Keratinocyte (primary cell): ENCODE measurements around the gene SBNO1. TPM values are rescaled to one million over a fixed set of nuclear protein-coding genes. Genes with fewer than 3 reads are reported as not detected.
A peak's percentile ranks its signal among the peaks of the same experiment; 100 is the strongest.

Experiments
- DNase-seq: peaks from one replicate; pipeline ENCODE4 v3.0.0-alpha.2; 2011; ENCODE audit warnings: low read depth, missing footprints, low spot score
- FAIRE-seq: peaks from 2 replicates; lab custom pipeline; 2011; peaks lifted over from hg19 to GRCh38; lab: Jason Lieb, UNC
- H2AFZ ChIP-seq: 2 replicates; pipeline ENCODE4 v1.6.0; 2012; ENCODE audit warnings: low read length, control low read depth, inconsistent platforms; ENCODE audit not compliant: control insufficient read depth
- H3K27ac ChIP-seq: 2 replicates; pipeline ENCODE4 v1.5.1; 2011; ENCODE audit warnings: low read length; ENCODE audit not compliant: control insufficient read depth, insufficient read depth
- H3K27me3 ChIP-seq: 3 replicates; pipeline ENCODE4 v1.6.0; 2011; ENCODE audit warnings: low read length; ENCODE audit not compliant: control insufficient read depth, insufficient read depth; ENCODE audit errors: extremely low read depth
- H3K36me3 ChIP-seq, 2 experiments: 2 replicates in 1 of 2; 3 replicates in 1 of 2; pipeline ENCODE4 v1.5.1; 2011; ENCODE audit warnings: low read length in 2 of 2, mild to moderate bottlenecking in 1 of 2; ENCODE audit not compliant: control insufficient read depth in 2 of 2, insufficient read depth in 2 of 2; ENCODE audit errors: extremely low read depth in 1 of 2
- H3K4me1 ChIP-seq: 3 replicates; pipeline ENCODE4 v1.5.1; 2011; ENCODE audit warnings: low read length; ENCODE audit not compliant: control insufficient read depth, insufficient read depth; ENCODE audit errors: extremely low read depth
- H3K4me2 ChIP-seq: 3 replicates; pipeline ENCODE4 v1.6.0; 2011; ENCODE audit warnings: low read depth, low read length; ENCODE audit not compliant: control insufficient read depth, insufficient read depth; ENCODE audit errors: extremely low read depth
- H3K4me3 ChIP-seq, 3 experiments: fragments of 200-600 bp in 1 of 3; sonication (generic) in 1 of 3; 2 replicates in 2 of 3; 3 replicates in 1 of 3; pipeline ENCODE4 v1.5.1; 2011 to 2016; ENCODE audit warnings: low read length in 3 of 3, mild to moderate bottlenecking in 3 of 3, control low read depth in 2 of 3, inconsistent platforms in 1 of 3, low read depth in 1 of 3, mixed read lengths in 1 of 3, mixed run types in 1 of 3, moderate library complexity in 1 of 3; ENCODE audit not compliant: control insufficient read depth in 2 of 3, insufficient read depth in 2 of 3; ENCODE audit errors: extremely low read depth in 1 of 3
- H3K79me2 ChIP-seq: 2 replicates; pipeline ENCODE4 v1.6.0; 2012; ENCODE audit warnings: low read length; ENCODE audit not compliant: control insufficient read depth, insufficient read depth
- H3K9ac ChIP-seq: 3 replicates; pipeline ENCODE4 v1.6.0; 2011; ENCODE audit warnings: low read length; ENCODE audit not compliant: control insufficient read depth, insufficient read depth; ENCODE audit errors: extremely low read depth
- H3K9me1 ChIP-seq: 3 replicates; pipeline ENCODE4 v1.6.0; 2011; ENCODE audit warnings: low read length; ENCODE audit not compliant: control insufficient read depth, insufficient read depth; ENCODE audit errors: extremely low read depth
- H3K9me3 ChIP-seq: 2 replicates; pipeline ENCODE4 v1.5.1; 2012; ENCODE audit warnings: low read depth, low read length; ENCODE audit not compliant: control insufficient read depth
- H4K20me1 ChIP-seq: 3 replicates; pipeline ENCODE4 v1.6.0; 2011; ENCODE audit warnings: low read length; ENCODE audit not compliant: control insufficient read depth, insufficient read depth; ENCODE audit errors: extremely low read depth
- EZH2 ChIP-seq: IDR thresholded peaks from one replicate; pipeline ENCODE4 v1.6.1; 2012; ENCODE audit warnings: inconsistent platforms, mild to moderate bottlenecking, low read length, moderate library complexity
- dilution Hi-C: fragments of 300-500 bp; cut with MboI; formaldehyde crosslinking; loops from one replicate; pipeline ENCODE4 v1.7.0; 2020; ENCODE audit warnings: low sequenced_read_pairs; ENCODE audit not compliant: extremely low pct_ligation_motif_present
- polyA plus RNA-seq, 5 experiments: library from polyadenylated mRNA; depleted of rRNA in 3 of 5; stranded (reverse) in 3 of 5; stranded (forward) in 1 of 5; unstranded in 1 of 5; fragments of >200 nt; gene quantifications; 1 replicate in 1 of 5; 2 replicates in 3 of 5; 3 replicates in 1 of 5; pipeline versions ENCODE4 v1.2.1 to v1.2.3, GENCODE V29; 2011 to 2012; ENCODE audit warnings: missing spikeins in 2 of 5, low read depth in 1 of 5, low replicate concordance in 1 of 5
- TF ChIP-seq, protein P1 (sequence below), 3 experiments: IDR thresholded peaks in 1 of 3; conservative IDR thresholded peaks in 1 of 3; optimal IDR thresholded peaks in 1 of 3; 2 replicates in 2 of 3; 3 replicates in 1 of 3; pipeline versions ENCODE3 to v1.5.1; 2011; ENCODE audit warnings: low read length in 3 of 3, mild to moderate bottlenecking in 3 of 3, moderate library complexity in 2 of 3, control low read depth in 1 of 3, inconsistent platforms in 1 of 3; ENCODE audit not compliant: insufficient read depth in 2 of 3; ENCODE audit errors: extremely low read depth in 1 of 3

Gene SBNO1
- polyA plus RNA-seq, 1 donor (not counting 4 experiments of a cell fraction or from before 2014, with no cell fraction given): 18.4 TPM

- peak overlapping the region; percentile 55 to 77 (median 62) for H3K4me3 ChIP-seq
- H3K36me3 ChIP-seq: peaks cover 19 to 28% of the 10 kb centered on the region in 2 experiments
- H3K4me1 ChIP-seq: peaks cover 28% of the 10 kb centered on the region
- H3K27me3 ChIP-seq: no peaks in the 10 kb centered on the region
- DNase-seq (no peak), FAIRE-seq (no peak)
- peak overlapping the region; percentile 47 for H3K27ac ChIP-seq
- no peak for TF ChIP-seq EZH2
- TF ChIP-seq, protein P1, sequence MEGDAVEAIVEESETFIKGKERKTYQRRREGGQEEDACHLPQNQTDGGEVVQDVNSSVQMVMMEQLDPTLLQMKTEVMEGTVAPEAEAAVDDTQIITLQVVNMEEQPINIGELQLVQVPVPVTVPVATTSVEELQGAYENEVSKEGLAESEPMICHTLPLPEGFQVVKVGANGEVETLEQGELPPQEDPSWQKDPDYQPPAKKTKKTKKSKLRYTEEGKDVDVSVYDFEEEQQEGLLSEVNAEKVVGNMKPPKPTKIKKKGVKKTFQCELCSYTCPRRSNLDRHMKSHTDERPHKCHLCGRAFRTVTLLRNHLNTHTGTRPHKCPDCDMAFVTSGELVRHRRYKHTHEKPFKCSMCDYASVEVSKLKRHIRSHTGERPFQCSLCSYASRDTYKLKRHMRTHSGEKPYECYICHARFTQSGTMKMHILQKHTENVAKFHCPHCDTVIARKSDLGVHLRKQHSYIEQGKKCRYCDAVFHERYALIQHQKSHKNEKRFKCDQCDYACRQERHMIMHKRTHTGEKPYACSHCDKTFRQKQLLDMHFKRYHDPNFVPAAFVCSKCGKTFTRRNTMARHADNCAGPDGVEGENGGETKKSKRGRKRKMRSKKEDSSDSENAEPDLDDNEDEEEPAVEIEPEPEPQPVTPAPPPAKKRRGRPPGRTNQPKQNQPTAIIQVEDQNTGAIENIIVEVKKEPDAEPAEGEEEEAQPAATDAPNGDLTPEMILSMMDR (optimal IDR thresholded peaks at IDR 0.05 in 1 of 3, IDR thresholded peaks at IDR 0.05 in 1 of 3, conservative IDR thresholded peaks at IDR 0.05 in 1 of 3; ENCODE audit: extremely low read depth in 1 of 3, insufficient read depth in 2 of 3, low read length in 3 of 3): no peak
- peak overlapping the region; percentile 19 for H2AFZ ChIP-seq
- no peaks in the 10 kb centered on the region for H3K9me3 ChIP-seq
- dilution Hi-C loops: no loop called here
- peaks cover 7% of the 10 kb centered on the region for H4K20me1 ChIP-seq
- no peaks in the 10 kb centered on the region for H3K9me1 ChIP-seq
- peak overlapping the region; percentile 84 for H3K4me2 ChIP-seq
- H3K79me2 ChIP-seq: peaks cover 56% of the 10 kb centered on the region
- peak overlapping the region; percentile 76 for H3K9ac ChIP-seq
Observed at GRCh38 chr12:123389560-123390351, 25.1 kb upstream of the SBNO1 start.

GRCh38 chr12:123388951-123389559 is 24.4 kb upstream of the SBNO1 start:
- peaks cover 14 to 22% of the 10 kb centered on the region in 2 experiments for H3K36me3 ChIP-seq
- no peak for TF ChIP-seq EZH2
- TF ChIP-seq, protein P1 (optimal IDR thresholded peaks at IDR 0.05 in 1 of 3, IDR thresholded peaks at IDR 0.05 in 1 of 3, conservative IDR thresholded peaks at IDR 0.05 in 1 of 3; ENCODE audit: extremely low read depth in 1 of 3, insufficient read depth in 2 of 3, low read length in 3 of 3): no peak
- H3K9ac ChIP-seq: peak overlapping the region; percentile 76
- H3K27me3 ChIP-seq: no peaks in the 10 kb centered on the region
- H4K20me1 ChIP-seq: peaks cover 4% of the 10 kb centered on the region
- dilution Hi-C loops: no loop called here
- FAIRE-seq (no peak), DNase-seq (no peak)
- no peak overlapping the region for H2AFZ ChIP-seq
- H3K27ac ChIP-seq: peak overlapping the region; percentile 47
- H3K4me2 ChIP-seq: no peak overlapping the region
- no peaks in the 10 kb centered on the region for H3K9me3 ChIP-seq
- H3K4me3 ChIP-seq: peak overlapping the region; percentile 55 to 77 (median 62)
- H3K79me2 ChIP-seq: peaks cover 54% of the 10 kb centered on the region
- no peaks in the 10 kb centered on the region for H3K9me1 ChIP-seq
- H3K4me1 ChIP-seq: peaks cover 31% of the 10 kb centered on the region
